PC-9 (cell line): ENCODE measurements around the gene EGLN2. TPM values are rescaled to one million over a fixed set of nuclear protein-coding genes. Genes with fewer than 3 reads are reported as not detected.

Source experiments
- BruUV-seq: library from RNA; stranded (reverse); fragments of 400-500 nt; replicated peaks from 2 replicates; lab custom pipeline; 2021; lab: Mats Ljungman, UMichigan
- CTCF ChIA-PET: fragments of 300-600 bp; sonication (Branson Sonifier 250); formaldehyde crosslinking; loops from one replicate; lab custom pipeline; 2022; ENCODE audit warnings: antibody characterized with exemption; lab: Charles Lee
- POLR2A ChIA-PET: fragments of 300-600 bp; sonication (Branson Sonifier 250); formaldehyde crosslinking; loops from one replicate; lab custom pipeline; 2022; ENCODE audit warnings: antibody characterized with exemption; ENCODE audit not compliant: unreplicated experiment; lab: Charles Lee
- DNase-seq, 2 experiments: peaks; one replicate each; pipeline versions ENCODE4 v3.0.0 to v3.0.0-alpha.2; 2015 to 2022; ENCODE audit warnings: mixed read lengths in 1 of 2
- H2AFZ ChIP-seq: fragments of 200-600 bp; sonication (generic); 2 replicates; pipeline ENCODE4 v1.8.1; 2017; ENCODE audit warnings: antibody characterized with exemption
- H3F3A ChIP-seq: fragments of 200-600 bp; sonication (generic); 2 replicates; pipeline ENCODE4 v1.8.1; 2017; ENCODE audit warnings: antibody characterized with exemption, mild to moderate bottlenecking, low read depth; ENCODE audit not compliant: insufficient read depth
- H3K27ac ChIP-seq: fragments of 200-600 bp; sonication (generic); 2 replicates; pipeline ENCODE4 v1.6.1; 2016; ENCODE audit warnings: mixed run types
- H3K27me3 ChIP-seq: fragments of 200-600 bp; sonication (generic); 2 replicates; pipeline ENCODE4 v1.6.1; 2016; ENCODE audit warnings: low read depth, mixed run types; ENCODE audit not compliant: insufficient read depth
- H3K36me3 ChIP-seq: fragments of 200-600 bp; sonication (generic); 2 replicates; pipeline ENCODE4 v1.6.1; 2016; ENCODE audit warnings: low read depth, mixed run types
- H3K4me1 ChIP-seq: fragments of 200-600 bp; sonication (generic); replicated peaks from 2 replicates; pipeline ENCODE4 v1.6.1; 2016; ENCODE audit warnings: mixed run types; ENCODE audit not compliant: insufficient read depth
- H3K4me2 ChIP-seq: fragments of 200-600 bp; sonication (generic); 2 replicates; pipeline ENCODE4 v1.6.1; 2017; ENCODE audit warnings: mixed run types
- H3K4me3 ChIP-seq: fragments of 200-600 bp; sonication (generic); 2 replicates; pipeline ENCODE4 v1.6.1; 2016; ENCODE audit warnings: mixed run types
- H3K79me2 ChIP-seq: fragments of 200-600 bp; sonication (generic); 2 replicates; pipeline ENCODE4 v1.6.1; 2017; ENCODE audit warnings: low read depth, mixed run types
- H3K9me2 ChIP-seq: fragments of 200-600 bp; sonication (generic); 2 replicates; pipeline ENCODE4 v1.8.1; 2017; ENCODE audit warnings: mild to moderate bottlenecking; ENCODE audit not compliant: insufficient read depth
- H3K9me3 ChIP-seq: fragments of 200-600 bp; sonication (generic); 2 replicates; pipeline ENCODE4 v1.8.1; 2016; ENCODE audit warnings: low read depth; ENCODE audit not compliant: insufficient read depth
- H4K20me1 ChIP-seq: fragments of 200-600 bp; sonication (generic); 2 replicates; pipeline ENCODE4 v1.8.1; 2017; ENCODE audit not compliant: insufficient read depth
- CTCF ChIP-seq: fragments of 200-600 bp; sonication (generic); conservative IDR thresholded peaks from 2 replicates; pipeline ENCODE4 v1.6.1; 2017; ENCODE audit warnings: mixed run types, antibody characterized with exemption, mild to moderate bottlenecking, moderate library complexity
- EZH2 ChIP-seq: fragments of 200-600 bp; sonication (generic); IDR thresholded peaks from 2 replicates; pipeline ENCODE4 v1.8.0; 2017; ENCODE audit warnings: antibody characterized with exemption, low read depth
- intact Hi-C: fragments of 100-400 bp; cut with micrococcal nuclease; formaldehyde crosslinking; loops from one replicate; pipeline ENCODE4 v1.10.0; 2022; ENCODE audit not compliant: unreplicated experiment
- total RNA-seq: library from RNA; stranded (reverse); gene quantifications from 2 replicates; pipeline ENCODE4 v1.2.3, GENCODE V29; 2021

Gene EGLN2
- total RNA-seq, 1 experiment from 2014 or later = 78.4 TPM

DNA sequence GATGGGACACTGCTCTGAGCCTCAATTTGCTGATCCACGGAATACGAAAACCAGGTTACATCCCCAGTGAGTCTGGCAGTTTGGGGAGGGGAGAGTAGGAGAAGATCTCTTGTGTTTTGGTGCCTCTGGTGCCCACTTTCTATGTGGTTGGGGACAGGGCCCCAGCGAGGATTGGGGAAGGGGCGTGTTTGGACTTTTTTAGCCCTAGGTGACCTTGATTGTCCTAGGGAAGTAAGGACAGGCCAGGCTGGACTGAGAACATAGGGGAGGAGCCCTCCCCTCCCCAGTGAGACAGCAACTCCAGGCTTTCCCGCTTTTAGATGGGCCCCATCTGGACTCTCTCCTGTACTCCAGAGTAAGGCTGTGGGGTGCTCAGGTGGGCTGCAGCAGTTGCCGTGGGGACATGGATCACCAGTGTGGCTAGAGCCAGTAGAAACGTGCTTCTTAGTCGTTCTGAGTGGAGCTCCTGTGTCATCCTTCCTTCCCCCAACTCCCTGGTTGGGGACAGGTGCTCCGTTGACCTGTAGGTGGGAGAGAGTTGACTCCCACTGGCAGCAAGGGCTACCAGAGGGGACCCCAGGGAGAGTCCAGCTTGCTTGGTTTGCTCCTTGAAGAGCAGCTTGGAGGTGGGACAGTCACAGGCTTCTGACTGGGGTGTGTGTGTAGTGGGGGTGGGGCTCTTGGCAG lies 4.3 kb downstream of the EGLN2 start:
- Histone ChIP-seq H3K4me1 (peaks cover 32% of the 10 kb centered on the region), H3K4me3 (no peak overlapping the region), H3F3A (no peaks in the 10 kb centered on the region), H3K4me2 (0 out of 2 replicates have a peak overlapping the region, but pooled peaks have one; percentile 7), H3K9me3 (no peaks in the 10 kb centered on the region), H4K20me1 (peaks cover 49% of the 10 kb centered on the region), H3K27ac (no peak overlapping the region), H3K79me2 (peaks cover 51% of the 10 kb centered on the region), H2AFZ (no peak overlapping the region), H3K36me3 (peaks cover 7% of the 10 kb centered on the region), H3K27me3 (no peaks in the 10 kb centered on the region), H3K9me2 (no peaks in the 10 kb centered on the region)
- no TSS peak for BruUV-seq
- no peak for TF ChIP-seq CTCF
- TF ChIP-seq EZH2 = no peak
- POLR2A ChIA-PET = interaction anchor here (0.7 kb wide), 2 partner anchors 26 to 320 kb away, joined by 3 read pairs; no protein-coding TSS in a partner anchor
- intact Hi-C loops = no loop called here
- CTCF ChIA-PET = interaction anchor here (0.6 kb wide), 1 partner anchor 455 kb away, joined by 16 read pairs; the partner anchor contains the start of genes C19orf47 and PLD3
- no peak for DNase-seq

- 0 out of 2 replicates have a peak overlapping the region, but pooled peaks have one; percentile 7 for H3K4me2 ChIP-seq
- H3K36me3 ChIP-seq = peaks cover 7% of the 10 kb centered on the region
- DNase-seq = peak in 1 of 2 experiments; percentile 45
- H4K20me1 ChIP-seq = peaks cover 49% of the 10 kb centered on the region
- no peak overlapping the region for H3K27ac ChIP-seq
- TF ChIP-seq CTCF = no peak
- TF ChIP-seq EZH2 = no peak
- no TSS peak for BruUV-seq
- H3F3A ChIP-seq = no peaks in the 10 kb centered on the region
- H3K9me2 ChIP-seq = no peaks in the 10 kb centered on the region
- ChIA-PET POLR2A (interaction anchor here (0.7 to 0.8 kb wide), 3 partner anchors 26 to 319 kb away, joined by 3 to 5 read pairs (median 3); partner anchors contain the start of gene RAB4B), CTCF (interaction anchor here (0.6 kb wide), 1 partner anchor 456 kb away, joined by 16 read pairs; the partner anchor contains the start of genes C19orf47 and PLD3)
- H3K9me3 ChIP-seq = no peaks in the 10 kb centered on the region
- peaks cover 51% of the 10 kb centered on the region for H3K79me2 ChIP-seq
- H2AFZ ChIP-seq = no peak overlapping the region
- H3K4me1 ChIP-seq = peaks cover 32% of the 10 kb centered on the region
- H3K27me3 ChIP-seq = no peaks in the 10 kb centered on the region
- no peak overlapping the region for H3K4me3 ChIP-seq
- intact Hi-C loops = no loop called here
These were observed 5.1 kb downstream of the EGLN2 start for GRCh38 chr19:40803857-40804782.

GRCh38 chr19:40804783-40805242 lies 5.8 kb downstream of the EGLN2 start:
- no peak overlapping the region for H3K4me2 ChIP-seq
- H3K27me3 ChIP-seq = no peaks in the 10 kb centered on the region
- no peaks in the 10 kb centered on the region for H3F3A ChIP-seq
- peaks cover 49% of the 10 kb centered on the region for H4K20me1 ChIP-seq
- peaks cover 7% of the 10 kb centered on the region for H3K36me3 ChIP-seq
- no TSS peak for BruUV-seq
- ChIA-PET POLR2A (interaction anchor here (0.8 kb wide), 1 partner anchor 27 kb away, joined by 5 read pairs; the partner anchor contains the start of gene RAB4B), CTCF (no interaction called here)
- H3K4me3 ChIP-seq = no peak overlapping the region
- H3K9me2 ChIP-seq = no peaks in the 10 kb centered on the region
- H2AFZ ChIP-seq = no peak overlapping the region
- H3K79me2 ChIP-seq = peaks cover 46% of the 10 kb centered on the region
- DNase-seq = no peak
- intact Hi-C loops = no loop called here
- peaks cover 32% of the 10 kb centered on the region for H3K4me1 ChIP-seq
- no peak overlapping the region for H3K27ac ChIP-seq
- TF ChIP-seq EZH2 (no peak), CTCF (no peak; the same call in 1 of the 2 replicates)
- no peaks in the 10 kb centered on the region for H3K9me3 ChIP-seq
